ENCODE results near the gene GDF15.

Gene GDF15

DNA sequence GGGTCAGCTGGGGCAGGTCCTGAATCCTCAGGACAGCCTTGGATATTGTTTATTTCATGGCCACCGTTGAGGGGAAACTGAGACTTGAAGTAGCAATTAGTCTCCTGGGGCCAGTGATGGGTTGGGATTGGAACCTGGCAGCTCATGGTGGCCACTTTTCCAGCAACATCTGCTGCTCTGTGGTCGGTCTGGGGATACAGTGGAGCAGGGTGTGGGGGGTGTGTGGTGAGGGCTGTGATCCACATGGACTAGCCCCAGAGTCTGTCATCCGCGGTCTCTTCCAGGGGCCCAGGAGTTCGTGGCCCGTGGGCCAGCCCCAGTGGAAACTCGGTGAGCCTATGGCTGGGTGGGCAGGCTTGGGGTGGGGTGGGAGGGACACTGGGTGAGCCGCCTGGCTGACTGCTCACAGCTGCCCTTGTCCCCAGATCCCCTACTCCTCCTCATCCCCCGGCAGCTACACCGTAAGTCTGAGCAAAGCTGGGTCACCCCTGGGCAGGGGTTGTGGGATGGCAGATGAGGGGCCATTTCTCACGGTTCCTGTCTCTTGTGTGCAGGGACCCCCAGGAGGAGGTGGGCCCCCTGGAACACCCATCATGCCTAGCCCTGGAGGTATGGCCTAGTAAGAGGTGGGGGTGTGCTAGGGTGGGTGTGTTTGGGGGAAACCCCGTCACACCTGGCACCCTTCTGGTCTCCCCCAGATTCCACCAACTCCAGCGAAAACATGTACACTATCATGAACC lies 46.5 kb downstream of the GDF15 start:
- no peak for DNase-seq

DNA sequence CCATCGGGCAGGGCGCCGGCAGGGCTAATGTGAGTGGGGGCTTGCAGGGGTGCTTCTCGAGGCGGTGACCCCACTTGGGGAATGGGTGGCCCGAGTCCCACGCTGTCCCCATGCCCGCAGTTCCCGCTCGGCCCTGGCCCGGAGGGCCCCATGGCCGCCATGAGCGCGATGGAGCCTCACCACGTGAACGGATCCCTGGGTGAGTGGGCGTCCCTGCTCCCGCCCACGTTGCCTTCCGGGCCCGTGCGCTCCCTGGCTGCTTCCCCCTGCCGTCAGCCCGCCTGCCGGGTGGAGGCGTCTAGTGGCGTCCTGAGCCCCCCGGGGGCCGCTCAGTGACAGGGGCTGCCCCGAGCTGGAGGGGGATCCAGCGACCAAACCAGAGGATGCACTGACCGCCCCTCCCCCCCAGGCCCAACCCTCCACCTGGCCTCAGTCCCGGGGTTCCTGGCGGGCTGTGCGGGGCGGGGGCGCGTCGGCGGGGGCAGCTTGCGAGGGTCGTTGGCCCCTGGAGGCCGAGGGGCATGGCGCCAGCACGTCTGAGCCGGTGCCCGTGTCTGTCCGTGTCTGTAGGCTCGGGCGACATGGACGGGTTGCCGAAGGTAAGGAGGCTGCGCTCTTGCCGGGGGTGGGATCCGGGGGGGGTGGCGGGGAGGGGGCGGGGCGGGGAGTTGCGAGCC lies 47.2 kb downstream of the GDF15 start:
- DNase-seq, result peak in 1 of 2 experiments; percentile 38

DNA sequence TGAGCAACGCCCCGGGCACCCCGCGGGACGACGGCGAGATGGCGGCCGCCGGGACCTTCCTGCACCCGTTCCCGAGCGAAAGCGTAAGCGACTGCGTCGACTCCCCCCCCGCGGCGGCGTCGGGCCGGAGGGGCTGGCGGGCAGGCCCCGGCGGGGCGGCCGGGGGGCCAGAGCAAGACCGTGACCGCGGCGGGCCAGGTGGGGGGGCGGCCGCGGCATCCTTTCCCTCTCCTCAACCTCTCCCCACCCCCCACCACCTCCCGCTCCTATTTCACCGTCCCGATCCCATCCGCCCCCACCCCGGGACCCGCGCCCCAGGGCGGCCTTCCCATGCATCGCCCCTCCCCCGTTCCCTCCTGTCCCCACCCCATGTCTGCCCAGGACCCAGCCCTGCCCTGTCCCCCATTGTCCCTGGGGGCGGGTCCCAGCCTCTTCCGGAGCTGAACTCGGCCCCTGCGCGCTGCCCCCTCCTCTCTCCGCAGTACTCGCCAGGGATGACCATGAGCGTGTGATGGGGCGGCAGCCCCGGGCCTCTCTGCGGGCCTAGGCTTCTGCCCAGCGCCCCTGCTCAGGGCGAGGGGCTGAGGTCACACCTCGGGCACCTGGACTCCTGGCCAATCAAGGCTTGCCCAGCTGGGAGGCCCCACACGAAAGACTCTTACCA lies 47.9 kb downstream of the GDF15 start:
- peak in 1 of 2 experiments; percentile 57 for DNase-seq

DNA sequence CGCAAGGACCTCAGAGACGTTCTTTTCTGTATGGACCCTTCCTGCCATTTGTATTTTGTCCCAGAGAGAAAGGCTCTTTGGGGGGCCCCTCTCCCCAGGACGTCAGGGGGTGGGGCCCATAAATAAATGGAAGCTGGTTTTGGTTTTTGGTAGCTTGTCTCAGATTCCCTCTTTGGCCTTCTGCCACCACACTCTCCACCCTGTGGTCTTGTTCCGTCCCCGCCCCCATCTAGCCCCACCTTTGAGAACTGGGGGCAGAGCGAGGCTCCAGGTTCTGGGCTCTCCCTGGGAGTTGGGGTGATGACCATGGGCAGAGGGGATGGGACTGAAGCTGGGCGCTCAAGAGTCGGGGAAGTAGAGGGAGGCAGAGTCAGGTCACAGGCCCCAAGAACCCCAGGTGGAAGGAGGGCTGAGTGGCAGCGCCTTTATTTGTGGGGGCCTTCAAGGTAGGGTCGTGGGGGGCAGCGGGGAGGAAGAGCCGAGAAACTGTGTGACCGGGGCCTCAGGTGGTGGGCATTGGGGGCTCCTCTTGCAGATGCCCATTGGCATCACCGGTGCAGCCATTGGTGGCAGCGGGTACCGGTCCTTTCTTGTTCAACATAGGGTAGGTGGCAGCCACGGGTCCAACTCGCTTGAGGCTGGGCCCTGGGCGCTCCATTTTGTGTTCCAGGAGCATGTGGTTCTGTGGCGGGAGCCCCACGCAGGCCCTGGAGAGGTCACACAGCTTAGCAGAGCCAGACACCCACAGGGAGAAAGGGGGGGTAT lies 48.6 kb downstream of the GDF15 start:
- DNase-seq, result no peak

DNA sequence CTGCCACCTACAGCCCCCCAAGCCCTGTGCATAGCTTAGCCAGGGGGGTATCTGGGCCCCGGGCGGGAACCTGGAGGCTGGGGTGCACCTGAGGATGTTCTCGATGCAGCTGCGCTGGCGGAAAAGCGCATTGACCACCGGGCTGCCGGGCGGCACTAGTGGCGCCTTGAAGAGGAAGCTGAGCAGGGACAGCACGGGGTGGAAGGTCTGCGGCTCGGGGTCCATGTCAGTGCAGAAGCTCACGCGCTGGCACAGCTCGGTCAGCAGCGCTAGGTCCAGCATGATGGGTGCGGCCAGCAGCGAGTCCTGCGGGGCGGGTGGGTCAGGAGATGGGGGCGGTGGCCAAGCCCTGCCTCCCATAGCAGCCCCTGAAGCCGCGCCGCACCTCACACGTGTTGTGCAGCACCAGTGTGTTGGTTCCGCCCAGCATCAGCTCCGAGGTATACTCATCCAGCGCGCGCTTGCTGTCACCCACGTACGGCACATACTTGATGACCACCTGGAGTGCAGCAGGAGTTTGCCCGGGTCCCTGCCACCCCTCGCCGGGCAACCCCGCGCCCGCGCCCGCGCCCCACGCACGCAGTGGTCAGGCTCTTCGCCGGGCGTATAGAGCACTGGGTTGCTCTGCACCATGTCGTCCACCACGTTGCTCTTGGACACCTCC lies 49.4 kb downstream of the GDF15 start:
- no peak for DNase-seq

DNA sequence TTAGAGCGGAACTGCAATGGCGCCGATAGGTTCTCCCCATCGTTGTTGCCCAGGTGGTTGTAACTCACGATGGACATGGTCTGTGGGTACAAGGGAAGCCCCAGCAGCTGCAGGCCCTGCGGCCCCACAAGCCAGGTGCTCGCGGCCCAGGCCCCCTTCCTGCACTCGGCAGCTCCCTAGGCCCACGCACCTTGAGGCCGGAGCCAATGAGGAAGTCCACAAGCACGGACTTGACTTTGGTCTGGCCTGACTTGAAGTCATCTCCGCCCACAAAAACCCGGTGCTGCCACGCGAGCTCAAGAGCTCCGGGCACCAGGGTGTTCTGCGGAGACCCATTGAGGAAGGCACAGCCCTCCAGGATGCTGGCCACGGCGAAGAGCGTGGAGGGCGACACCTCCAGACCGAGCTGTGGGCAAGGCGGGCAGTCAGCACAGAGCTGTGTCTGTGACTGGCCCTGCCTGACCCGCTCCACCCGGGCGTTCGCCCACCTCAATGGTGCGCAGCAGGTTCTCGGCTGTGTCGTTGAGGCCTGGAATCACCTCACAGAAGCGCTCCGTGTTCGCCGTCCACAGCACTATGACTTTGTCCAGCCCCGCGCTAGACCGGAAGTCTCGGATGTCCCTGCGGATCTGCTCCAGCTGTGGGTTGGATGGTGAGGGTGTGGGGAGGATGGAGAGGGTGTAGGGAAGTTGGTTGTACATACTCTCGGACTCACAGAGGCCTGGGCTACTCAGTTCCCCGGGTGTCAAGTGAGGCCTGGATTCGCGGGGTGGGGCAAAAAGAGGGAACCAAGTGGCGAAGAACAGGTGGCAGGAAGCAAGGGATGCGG lies 50.1 kb downstream of the GDF15 start:
- DNase-seq, result no peak

DNA sequence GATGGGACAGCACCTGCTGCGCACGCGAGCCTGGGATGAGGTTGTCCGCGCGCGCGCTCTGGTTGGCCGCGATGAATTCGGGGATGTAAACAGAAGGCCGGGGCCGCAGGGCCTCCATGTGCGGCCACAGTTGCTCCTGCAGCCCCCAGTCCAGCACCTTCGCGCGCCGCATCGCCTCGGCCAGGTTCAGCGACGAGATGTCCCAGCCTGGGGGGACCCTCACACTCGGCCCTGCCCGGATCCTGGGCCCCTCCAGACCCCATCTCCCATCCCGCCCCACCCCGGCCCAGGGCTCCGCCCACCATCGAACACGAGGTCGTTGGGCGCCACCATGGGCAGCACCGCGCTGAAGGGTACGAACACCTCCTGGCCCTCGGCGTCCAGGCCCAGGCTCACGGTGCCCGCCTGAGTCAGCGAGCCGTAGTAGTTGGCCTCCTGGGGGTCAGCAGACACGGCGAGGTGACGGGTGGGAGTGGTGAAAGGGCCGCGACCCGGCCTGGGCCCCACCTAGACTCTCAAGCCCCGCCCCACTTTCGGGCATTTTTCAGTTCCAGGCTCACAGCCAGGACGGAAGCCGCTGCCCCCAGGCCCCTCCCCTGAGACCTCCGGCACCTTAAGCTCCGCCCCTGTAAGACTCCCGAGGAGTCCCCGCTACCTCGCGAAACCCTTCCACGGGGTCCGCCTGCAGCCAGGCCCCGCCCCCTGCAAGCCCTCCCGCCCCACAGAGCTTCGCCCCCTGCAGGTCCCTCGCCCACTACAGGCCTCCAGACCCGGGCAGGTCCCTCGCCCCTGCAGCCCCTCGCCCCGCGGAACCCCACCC lies 50.9 kb downstream of the GDF15 start:
- peak; percentile 26 to 84 for DNase-seq

DNA sequence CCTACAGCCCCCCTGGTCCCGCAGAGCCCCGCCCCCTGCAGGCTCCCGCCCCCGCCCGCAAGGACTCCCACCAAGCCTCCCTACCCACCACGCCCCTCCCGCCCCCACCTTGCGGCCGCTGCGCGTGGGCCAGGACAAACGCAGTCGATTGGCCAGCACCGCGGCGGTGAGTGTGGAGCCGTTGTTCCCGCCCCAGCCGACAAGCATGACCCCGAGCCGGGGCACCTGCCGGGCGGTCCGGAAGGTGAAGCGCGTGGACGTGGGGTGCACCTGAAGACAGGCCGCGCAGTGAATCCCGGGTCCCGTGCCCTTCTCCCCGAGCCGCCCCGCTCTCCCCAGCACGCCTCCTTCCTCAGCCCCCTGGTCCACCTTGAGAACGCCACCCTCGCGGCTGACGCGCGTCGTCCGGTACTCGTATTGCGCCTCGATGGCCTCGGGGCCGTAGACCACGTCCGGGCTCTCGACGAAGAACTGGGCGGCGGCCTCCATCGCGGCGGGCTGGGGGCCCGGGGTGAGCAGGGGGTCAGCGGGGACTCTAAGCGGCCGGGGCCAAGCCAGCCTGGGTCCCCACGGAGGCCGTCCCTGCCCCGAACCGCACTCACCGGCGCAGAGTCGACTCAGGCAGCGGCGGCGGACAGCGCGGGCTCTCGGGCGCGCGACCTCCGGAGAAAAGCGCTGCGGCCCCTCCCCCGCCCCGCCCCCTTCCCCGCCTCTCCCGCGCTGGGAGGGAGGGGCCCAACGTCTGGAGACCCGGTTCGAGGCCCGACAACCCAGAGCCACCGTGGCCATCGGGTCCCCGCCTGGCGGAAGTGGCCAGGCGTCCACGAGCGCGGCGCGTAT lies 51.8 kb downstream of the GDF15 start, which contains the start of gene ISYNA1:
Gene ISYNA1 (minus strand): TSS at position 643 of the 840 bp plus-strand sequence. CDS start 154 bp downstream, at position 489.
- DNase-seq, result peak in 1 of 2 experiments; percentile 68

DNA sequence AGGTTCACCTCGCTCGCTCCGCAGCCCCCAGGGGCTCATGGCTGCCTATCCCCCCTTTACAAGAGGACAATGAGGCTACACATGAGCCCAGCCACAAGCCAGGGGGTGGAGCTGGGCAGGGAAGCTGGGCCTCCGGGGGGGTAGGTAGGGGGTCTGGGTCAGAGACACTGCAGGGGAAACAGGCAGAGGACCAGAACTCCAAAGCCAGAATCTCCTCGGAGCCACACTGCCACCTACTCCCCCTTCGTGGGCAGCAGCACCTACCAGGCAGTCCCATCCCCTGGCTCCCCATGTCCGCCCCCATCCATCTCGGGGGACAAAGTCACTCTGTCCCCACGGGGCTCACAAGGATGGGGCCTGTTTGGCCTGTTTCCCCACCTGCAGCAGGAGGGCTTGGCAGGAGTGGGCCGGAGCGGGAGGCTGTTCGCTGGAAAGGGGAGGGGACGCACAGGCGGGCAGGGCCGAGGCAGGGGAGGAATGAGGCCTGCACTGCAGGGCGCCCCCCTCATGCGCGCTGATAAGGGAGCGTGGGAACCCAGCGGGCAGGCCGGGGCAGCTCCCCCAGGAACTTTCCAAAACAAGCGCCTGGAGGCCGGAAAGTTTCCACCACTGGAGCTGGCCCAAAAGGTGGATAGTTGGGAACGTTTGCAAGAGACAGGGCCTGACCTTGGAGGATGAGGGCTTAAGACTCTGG lies 52.5 kb downstream of the GDF15 start:
- no peak for DNase-seq

All from NCI-H526 (cell line).